ENCODE measurements around the gene SFXN3.

- TF ChIP-seq, protein P1, sequence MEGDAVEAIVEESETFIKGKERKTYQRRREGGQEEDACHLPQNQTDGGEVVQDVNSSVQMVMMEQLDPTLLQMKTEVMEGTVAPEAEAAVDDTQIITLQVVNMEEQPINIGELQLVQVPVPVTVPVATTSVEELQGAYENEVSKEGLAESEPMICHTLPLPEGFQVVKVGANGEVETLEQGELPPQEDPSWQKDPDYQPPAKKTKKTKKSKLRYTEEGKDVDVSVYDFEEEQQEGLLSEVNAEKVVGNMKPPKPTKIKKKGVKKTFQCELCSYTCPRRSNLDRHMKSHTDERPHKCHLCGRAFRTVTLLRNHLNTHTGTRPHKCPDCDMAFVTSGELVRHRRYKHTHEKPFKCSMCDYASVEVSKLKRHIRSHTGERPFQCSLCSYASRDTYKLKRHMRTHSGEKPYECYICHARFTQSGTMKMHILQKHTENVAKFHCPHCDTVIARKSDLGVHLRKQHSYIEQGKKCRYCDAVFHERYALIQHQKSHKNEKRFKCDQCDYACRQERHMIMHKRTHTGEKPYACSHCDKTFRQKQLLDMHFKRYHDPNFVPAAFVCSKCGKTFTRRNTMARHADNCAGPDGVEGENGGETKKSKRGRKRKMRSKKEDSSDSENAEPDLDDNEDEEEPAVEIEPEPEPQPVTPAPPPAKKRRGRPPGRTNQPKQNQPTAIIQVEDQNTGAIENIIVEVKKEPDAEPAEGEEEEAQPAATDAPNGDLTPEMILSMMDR (IDR thresholded peaks at IDR 0.05; ENCODE audit: poor library complexity): peak; percentile 87
- TF ChIP-seq EZH2 (IDR thresholded peaks at IDR 0.05; ENCODE audit: borderline replicate concordance) (no peak), EZH2phosphoT487 (IDR thresholded peaks at IDR 0.05; ENCODE audit: low read depth, severe bottlenecking, unreplicated experiment) (no peak)
Measured at GRCh38 chr10:100998991-100999741, 31.9 kb upstream of the SFXN3 start.
